Kidney epithelial cell (primary cell): ENCODE data around the gene ASPN. TPM values are rescaled to one million over a fixed set of nuclear protein-coding genes. Genes with fewer than 3 reads are reported as not detected.

ENCODE experiments used
- DNase-seq: peaks from one replicate; pipeline ENCODE4 v3.0.0-alpha.2; 2010; ENCODE audit warnings: low read depth
- H3K27me3 ChIP-seq: 2 replicates; pipeline ENCODE4 v1.6.0; 2011; ENCODE audit warnings: low read length; ENCODE audit not compliant: control insufficient read depth, insufficient read depth
- H3K36me3 ChIP-seq: 2 replicates; pipeline ENCODE4 v1.5.1; 2011; ENCODE audit warnings: low read length; ENCODE audit not compliant: control insufficient read depth, insufficient read depth
- H3K4me3 ChIP-seq: 2 replicates; pipeline ENCODE4 v1.5.1; 2011; ENCODE audit warnings: low read depth, mild to moderate bottlenecking, control low read depth, low read length
- total RNA-seq: library from RNA; depleted of rRNA; stranded (reverse); fragments of >200 nt; gene quantifications from 2 replicates; pipeline ENCODE4 v1.2.3, GENCODE V29; 2015
- TF ChIP-seq, protein P1 (sequence below): IDR thresholded peaks from 2 replicates; pipeline ENCODE4 v1.5.1; 2011; ENCODE audit warnings: mild to moderate bottlenecking, moderate library complexity, low read length, control low read depth, inconsistent platforms; ENCODE audit not compliant: insufficient read depth, poor library complexity, severe bottlenecking

Gene ASPN
- total RNA-seq, 1 donor from 2014 or later: not detected

GRCh38 chr9:92517046-92517445, 34.7 kb upstream of the ASPN start:
- no peaks in the 10 kb centered on the region for H3K27me3 ChIP-seq
- H3K4me3 ChIP-seq: no peak overlapping the region
- DNase-seq: no peak
- TF ChIP-seq, protein P1, sequence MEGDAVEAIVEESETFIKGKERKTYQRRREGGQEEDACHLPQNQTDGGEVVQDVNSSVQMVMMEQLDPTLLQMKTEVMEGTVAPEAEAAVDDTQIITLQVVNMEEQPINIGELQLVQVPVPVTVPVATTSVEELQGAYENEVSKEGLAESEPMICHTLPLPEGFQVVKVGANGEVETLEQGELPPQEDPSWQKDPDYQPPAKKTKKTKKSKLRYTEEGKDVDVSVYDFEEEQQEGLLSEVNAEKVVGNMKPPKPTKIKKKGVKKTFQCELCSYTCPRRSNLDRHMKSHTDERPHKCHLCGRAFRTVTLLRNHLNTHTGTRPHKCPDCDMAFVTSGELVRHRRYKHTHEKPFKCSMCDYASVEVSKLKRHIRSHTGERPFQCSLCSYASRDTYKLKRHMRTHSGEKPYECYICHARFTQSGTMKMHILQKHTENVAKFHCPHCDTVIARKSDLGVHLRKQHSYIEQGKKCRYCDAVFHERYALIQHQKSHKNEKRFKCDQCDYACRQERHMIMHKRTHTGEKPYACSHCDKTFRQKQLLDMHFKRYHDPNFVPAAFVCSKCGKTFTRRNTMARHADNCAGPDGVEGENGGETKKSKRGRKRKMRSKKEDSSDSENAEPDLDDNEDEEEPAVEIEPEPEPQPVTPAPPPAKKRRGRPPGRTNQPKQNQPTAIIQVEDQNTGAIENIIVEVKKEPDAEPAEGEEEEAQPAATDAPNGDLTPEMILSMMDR: no peak
- no peaks in the 10 kb centered on the region for H3K36me3 ChIP-seq

GRCh38 chr9:92516521-92516920, 34.2 kb upstream of the ASPN start:
- H3K36me3 ChIP-seq: no peaks in the 10 kb centered on the region
- H3K4me3 ChIP-seq: no peak overlapping the region
- DNase-seq: no peak
- H3K27me3 ChIP-seq: no peaks in the 10 kb centered on the region
- TF ChIP-seq, protein P1: no peak

DNA sequence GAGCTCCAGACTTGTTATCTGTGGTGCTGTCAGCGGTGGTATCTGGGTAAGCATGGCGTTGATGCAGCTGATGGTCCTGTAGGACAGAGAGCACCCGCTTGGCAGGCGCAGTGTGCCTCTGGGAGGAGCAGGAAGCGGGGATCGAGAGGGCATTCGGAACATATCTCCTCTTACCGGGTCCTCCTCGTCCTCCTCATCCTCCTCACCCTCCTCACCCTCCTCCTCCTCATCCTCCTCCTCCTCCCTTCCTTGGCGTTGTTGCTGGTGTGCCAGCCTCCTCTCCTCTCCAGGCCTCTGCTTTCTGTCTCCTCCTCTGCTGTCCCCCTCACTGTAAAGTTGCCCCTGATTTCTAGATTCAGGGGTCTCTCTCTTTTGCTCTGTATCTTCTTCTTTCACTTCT, 32.3 kb upstream of the ASPN start:
- TF ChIP-seq, protein P1: no peak
- Histone ChIP-seq H3K4me3 (no peak overlapping the region), H3K36me3 (no peaks in the 10 kb centered on the region), H3K27me3 (no peaks in the 10 kb centered on the region)
- DNase-seq: no peak

DNA sequence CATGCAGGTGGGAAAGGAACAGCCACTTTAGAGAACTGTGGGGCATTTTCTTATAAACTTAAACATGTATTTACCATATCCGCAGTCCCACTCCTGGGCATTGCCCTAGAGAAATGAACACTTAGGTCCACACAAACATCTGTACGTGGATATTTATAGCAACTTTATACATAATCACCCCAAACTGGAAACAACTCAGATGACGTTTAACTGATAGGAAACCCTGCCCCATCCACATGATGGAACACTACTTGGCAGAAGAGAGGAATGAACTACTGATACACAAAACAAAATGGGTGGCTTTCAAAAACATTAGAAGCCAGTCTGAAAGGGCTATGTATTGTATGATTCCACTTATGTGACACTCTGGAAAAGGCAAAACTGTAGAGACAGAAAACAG, 31.0 kb upstream of the ASPN start:
- Histone ChIP-seq H3K27me3 (no peaks in the 10 kb centered on the region), H3K4me3 (no peak overlapping the region), H3K36me3 (no peaks in the 10 kb centered on the region)
- TF ChIP-seq, protein P1: no peak
- no peak for DNase-seq

DNA sequence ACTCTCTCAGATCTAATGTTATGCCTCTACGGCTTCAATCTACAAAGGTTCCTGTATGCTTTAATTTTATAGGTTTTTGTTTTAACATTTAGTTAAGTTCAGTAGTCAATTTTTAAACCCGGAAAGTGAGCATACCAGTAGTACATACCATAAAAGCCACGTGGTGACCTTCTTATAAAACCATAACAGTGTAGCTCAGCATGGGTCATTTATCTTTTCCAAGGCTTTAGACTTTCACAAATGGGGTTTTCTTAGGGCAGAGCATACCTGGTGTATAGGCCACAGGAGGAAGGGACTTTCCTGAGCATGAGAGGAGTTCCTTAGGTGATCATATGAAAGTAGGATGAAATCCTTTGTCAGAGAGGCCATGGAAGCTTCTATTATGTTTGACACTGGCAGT, 30.3 kb upstream of the ASPN start:
- Histone ChIP-seq H3K4me3 (no peak overlapping the region), H3K27me3 (no peaks in the 10 kb centered on the region), H3K36me3 (no peaks in the 10 kb centered on the region)
- DNase-seq: no peak
- TF ChIP-seq, protein P1: no peak

GRCh38 chr9:92510747-92511146, 28.4 kb upstream of the ASPN start:
- Histone ChIP-seq H3K36me3 (no peaks in the 10 kb centered on the region), H3K4me3 (no peak overlapping the region), H3K27me3 (no peaks in the 10 kb centered on the region)
- TF ChIP-seq, protein P1: no peak
- DNase-seq: no peak
